ENCODE data around the gene PXDN. TPM values are rescaled to one million over a fixed set of nuclear protein-coding genes. Genes with fewer than 3 reads are reported as not detected.
A peak's percentile ranks its signal among the peaks of the same experiment; 100 is the strongest.

PXDN gene
- total and polyA plus RNA-seq, 2 of the 4 experiments (the other 2 are of a cell fraction): 153 to 332 TPM

DNA sequence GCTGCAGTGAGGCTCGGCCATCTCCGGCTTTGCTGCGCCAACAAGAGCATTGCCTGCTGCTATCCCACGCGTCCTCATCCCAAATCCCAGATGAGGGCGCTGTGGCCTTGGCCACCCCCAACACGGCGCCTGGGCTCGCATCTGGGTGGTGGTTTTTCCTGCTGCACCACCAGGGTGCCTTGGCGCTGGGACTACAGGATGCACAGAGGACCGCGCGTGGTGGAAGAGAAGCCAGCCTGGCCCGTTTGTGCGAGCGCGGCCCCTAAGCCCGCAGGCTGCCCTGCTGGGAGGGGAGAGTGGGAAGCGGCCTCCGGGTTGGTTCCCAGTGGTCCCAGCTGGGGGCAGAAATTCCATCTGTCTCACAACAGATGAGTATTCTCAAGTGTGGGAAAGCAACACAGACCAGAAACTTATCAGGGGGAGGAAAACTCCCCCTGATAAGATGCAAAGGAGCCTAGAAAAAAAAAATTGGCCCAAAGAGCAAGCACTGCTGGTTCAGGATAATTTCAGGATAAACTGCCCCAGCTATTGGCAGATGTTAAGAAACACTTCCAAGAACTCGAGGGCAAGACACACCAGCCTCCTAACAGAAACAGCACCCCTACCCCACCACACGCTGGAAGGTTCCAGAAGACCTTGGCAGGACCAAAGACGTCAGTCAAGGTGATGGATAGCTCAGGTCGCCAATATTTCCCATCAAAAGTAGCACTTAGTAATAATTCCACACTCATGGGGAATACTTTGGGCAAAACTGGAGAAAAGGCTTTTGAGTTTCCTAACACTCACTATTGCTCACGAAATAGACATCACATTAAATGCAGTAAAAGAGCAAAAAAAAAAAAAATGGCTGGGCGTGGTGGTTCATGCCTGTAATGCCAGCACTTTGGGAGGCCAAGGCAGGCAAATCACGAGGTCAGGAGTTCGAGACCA lies 152.1 kb downstream of the PXDN start:
- Histone ChIP-seq H2AK9ac (replicated peaks; ENCODE audit: low read depth, low read length, poor library complexity) (peak overlapping the region; percentile 91), H2AK5ac (ENCODE audit: low read depth, low read length) (peak overlapping the region; percentile 71), H3K9me1 (ENCODE audit: insufficient read depth, low read length) (peaks cover 32% of the 10 kb centered on the region), H3K27me3 (ENCODE audit: control insufficient read depth, insufficient read depth, low read length) (peaks cover 2% of the 10 kb centered on the region; the same call in 1 of the 2 replicates), H2BK20ac (ENCODE audit: low read depth, low read length) (peak overlapping the region; percentile 91), H4K8ac (ENCODE audit: low read depth in 2 of 2, low read length in 2 of 2) (peak overlapping the region in 1 of 2 experiments; percentile 57; a peak in 1 of 4 replicates), H3K27ac (ENCODE audit: insufficient read depth, low read length) (no peak overlapping the region), H4K5ac (ENCODE audit: low read depth, low read length) (no peak overlapping the region), H2AFZ (replicated peaks; ENCODE audit: low read length, poor library complexity) (peak overlapping the region; percentile 83), H3K18ac (ENCODE audit: low read depth, low read length) (no peak overlapping the region), H3K23ac (ENCODE audit: low read depth, low read length) (peak overlapping the region; percentile 69; the same call in 1 of the 2 replicates), H3K14ac (replicated peaks; ENCODE audit: low read depth, low read length) (peak overlapping the region; percentile 85), H2BK120ac (ENCODE audit: low read depth, low read length) (peak overlapping the region; percentile 83), H3K36me3 (ENCODE audit: control insufficient read depth, insufficient read depth, low read length) (no peaks in the 10 kb centered on the region), H3K79me1 (ENCODE audit: low read depth in 1 of 2, low read length in 2 of 2) (peaks cover 0 to 6% of the 10 kb centered on the region in 2 experiments; a peak in 1 of 4 replicates), H3K4me1 (ENCODE audit: control insufficient read depth, insufficient read depth, low read length) (peaks cover 21% of the 10 kb centered on the region), H3K56ac (ENCODE audit: extremely low read depth, insufficient read depth, low read length) (no peak overlapping the region), H2BK5ac (ENCODE audit: low read depth, low read length, poor library complexity, severe bottlenecking) (no peak overlapping the region), H2BK15ac (ENCODE audit: low read depth, low read length) (0 out of 3 replicates have a peak overlapping the region, but pooled peaks have one; percentile 31), H3K4ac (ENCODE audit: low read depth, low read length) (peak overlapping the region; percentile 81), H3K4me2 (ENCODE audit: low read depth, low read length) (no peak overlapping the region), H3K9me3 (ENCODE audit: control insufficient read depth, insufficient read depth, low read length) (0 out of 2 replicates have a peak, but pooled peaks cover 2% of the 10 kb centered on the region), H4K91ac (ENCODE audit: insufficient read depth, low read depth, low read length) (peak overlapping the region; percentile 46), H3K4me3 (ENCODE audit: insufficient read depth, low read depth, low read length) (no peak overlapping the region), H3K9ac (ENCODE audit: low read depth, low read length) (no peak overlapping the region), H4K20me1 (ENCODE audit: insufficient read depth, low read length) (peaks cover 13% of the 10 kb centered on the region; the same call in 1 of the 2 replicates)
- intact Hi-C loops (cut with micrococcal nuclease): loop anchor here (1.0 to 2.0 kb wide), 3 partner anchors 62 to 225 kb away; no protein-coding TSS in a partner anchor
- dilution Hi-C loops (cut with HindIII; ENCODE audit: low sequenced_read_pairs, unreplicated experiment): no loop called here
- POLR2A ChIA-PET (ENCODE audit: unreplicated experiment): interaction anchor here (0.6 kb wide), 2 partner anchors 8 to 51 kb away, joined by 3 to 5 read pairs; no protein-coding TSS in a partner anchor
- no TSS peak for BruUV-seq (replicated peaks)
- in situ Hi-C loops (cut with MboI; ENCODE audit: low sequenced_read_pairs): loop anchor here (25.0 kb wide), 1 partner anchor 170 kb away; no protein-coding TSS in a partner anchor
- peak; percentile 77 for DNase-seq
- CTCF ChIA-PET: interaction anchor here (0.9 to 1.6 kb wide), 5 partner anchors 9 to 177 kb away, joined by 3 to 7 read pairs (median 3); no protein-coding TSS in a partner anchor
- peak; percentile 69 for ATAC-seq (ENCODE audit: low read depth)
- WGBS, 2 experiments (ENCODE audit: extremely low coverage in 2 of 2, insufficient read length in 1 of 2): 11% methylated on average over 9 of the region's 28 CpGs; no CpG with 5 or more reads in 1 of the 2 experiments
- TF ChIP-seq POLR2A (IDR thresholded peaks at IDR 0.05; ENCODE audit: low read depth, low read length) (0 out of 2 replicates have a peak, but pooled peaks have one; percentile 13), SMC3 (IDR thresholded peaks at IDR 0.05; ENCODE audit: low read depth, low read length) (peak; percentile 54), RAD21 (IDR thresholded peaks at IDR 0.05; ENCODE audit: low read length) (peak; percentile 79), NFE2L2 (IDR thresholded peaks at IDR 0.05; ENCODE audit: low read depth, low read length) (no peak), RFX5 (IDR thresholded peaks at IDR 0.05; ENCODE audit: low read depth, low read length) (no peak), MAZ (IDR thresholded peaks at IDR 0.05; ENCODE audit: borderline replicate concordance, low read depth, low read length) (0 out of 2 replicates have a peak, but pooled peaks have one; percentile 32)
- TF ChIP-seq, protein P1, sequence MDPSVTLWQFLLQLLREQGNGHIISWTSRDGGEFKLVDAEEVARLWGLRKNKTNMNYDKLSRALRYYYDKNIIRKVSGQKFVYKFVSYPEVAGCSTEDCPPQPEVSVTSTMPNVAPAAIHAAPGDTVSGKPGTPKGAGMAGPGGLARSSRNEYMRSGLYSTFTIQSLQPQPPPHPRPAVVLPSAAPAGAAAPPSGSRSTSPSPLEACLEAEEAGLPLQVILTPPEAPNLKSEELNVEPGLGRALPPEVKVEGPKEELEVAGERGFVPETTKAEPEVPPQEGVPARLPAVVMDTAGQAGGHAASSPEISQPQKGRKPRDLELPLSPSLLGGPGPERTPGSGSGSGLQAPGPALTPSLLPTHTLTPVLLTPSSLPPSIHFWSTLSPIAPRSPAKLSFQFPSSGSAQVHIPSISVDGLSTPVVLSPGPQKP (IDR thresholded peaks at IDR 0.05; ENCODE audit: borderline replicate concordance, low read depth, low read length): no peak
- TF ChIP-seq, protein P2, sequence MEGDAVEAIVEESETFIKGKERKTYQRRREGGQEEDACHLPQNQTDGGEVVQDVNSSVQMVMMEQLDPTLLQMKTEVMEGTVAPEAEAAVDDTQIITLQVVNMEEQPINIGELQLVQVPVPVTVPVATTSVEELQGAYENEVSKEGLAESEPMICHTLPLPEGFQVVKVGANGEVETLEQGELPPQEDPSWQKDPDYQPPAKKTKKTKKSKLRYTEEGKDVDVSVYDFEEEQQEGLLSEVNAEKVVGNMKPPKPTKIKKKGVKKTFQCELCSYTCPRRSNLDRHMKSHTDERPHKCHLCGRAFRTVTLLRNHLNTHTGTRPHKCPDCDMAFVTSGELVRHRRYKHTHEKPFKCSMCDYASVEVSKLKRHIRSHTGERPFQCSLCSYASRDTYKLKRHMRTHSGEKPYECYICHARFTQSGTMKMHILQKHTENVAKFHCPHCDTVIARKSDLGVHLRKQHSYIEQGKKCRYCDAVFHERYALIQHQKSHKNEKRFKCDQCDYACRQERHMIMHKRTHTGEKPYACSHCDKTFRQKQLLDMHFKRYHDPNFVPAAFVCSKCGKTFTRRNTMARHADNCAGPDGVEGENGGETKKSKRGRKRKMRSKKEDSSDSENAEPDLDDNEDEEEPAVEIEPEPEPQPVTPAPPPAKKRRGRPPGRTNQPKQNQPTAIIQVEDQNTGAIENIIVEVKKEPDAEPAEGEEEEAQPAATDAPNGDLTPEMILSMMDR (conservative IDR thresholded peaks at IDR 0.05; ENCODE audit: low read depth, low read length): peak; percentile 72
